Measurements from ENCODE around the gene DNAH2. TPM values are rescaled to one million over a fixed set of nuclear protein-coding genes. Genes with fewer than 3 reads are reported as not detected.

DNAH2 gene
- total and polyA plus RNA-seq, 2 of the 13 experiments (the other 11 are each of a cell fraction or from before 2014, with no cell fraction given), result not detected

DNA sequence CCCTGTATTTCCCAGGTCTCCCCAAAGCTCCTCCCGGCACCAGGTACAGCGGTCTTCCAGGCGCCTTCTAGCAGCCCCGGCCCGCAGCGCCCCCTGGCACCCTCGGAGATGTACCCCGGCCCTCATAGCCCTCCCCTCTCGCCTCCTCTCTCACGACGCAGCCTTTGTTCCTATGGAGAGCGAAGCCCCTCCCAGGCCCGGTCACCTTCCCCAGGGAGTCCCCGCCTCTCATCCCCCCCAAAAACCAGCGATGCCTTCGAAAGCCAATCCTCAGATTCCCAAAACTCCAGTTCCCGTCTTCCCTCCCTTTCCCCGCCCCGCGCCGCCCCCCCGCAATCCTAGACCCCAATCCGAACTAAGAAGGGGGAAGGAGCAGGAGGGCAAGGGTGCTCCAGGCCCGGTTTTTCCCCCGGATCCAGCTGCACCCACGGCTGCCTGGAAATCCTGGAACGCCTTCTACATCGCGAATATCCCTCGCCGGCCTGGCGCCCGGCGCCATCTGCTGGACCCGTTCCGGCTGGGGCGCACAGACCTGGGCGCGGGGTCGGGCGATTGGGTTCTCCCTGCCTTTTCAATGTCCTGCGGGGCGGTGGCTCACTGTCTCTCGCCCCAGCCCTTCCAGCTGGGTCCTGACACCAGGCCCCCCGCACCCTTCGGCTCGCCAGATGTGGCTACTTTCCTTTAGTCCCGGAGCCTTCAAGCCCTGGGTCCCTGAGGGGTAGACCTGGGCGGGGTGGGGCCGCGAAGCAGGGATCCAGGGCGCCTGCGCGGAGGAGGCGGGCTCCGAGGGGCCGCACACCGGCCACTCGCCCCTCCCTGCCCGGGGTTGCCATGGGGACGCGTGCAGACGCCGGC, at the start of gene DNAH2 (continued):
- TF ChIP-seq, protein P1, sequence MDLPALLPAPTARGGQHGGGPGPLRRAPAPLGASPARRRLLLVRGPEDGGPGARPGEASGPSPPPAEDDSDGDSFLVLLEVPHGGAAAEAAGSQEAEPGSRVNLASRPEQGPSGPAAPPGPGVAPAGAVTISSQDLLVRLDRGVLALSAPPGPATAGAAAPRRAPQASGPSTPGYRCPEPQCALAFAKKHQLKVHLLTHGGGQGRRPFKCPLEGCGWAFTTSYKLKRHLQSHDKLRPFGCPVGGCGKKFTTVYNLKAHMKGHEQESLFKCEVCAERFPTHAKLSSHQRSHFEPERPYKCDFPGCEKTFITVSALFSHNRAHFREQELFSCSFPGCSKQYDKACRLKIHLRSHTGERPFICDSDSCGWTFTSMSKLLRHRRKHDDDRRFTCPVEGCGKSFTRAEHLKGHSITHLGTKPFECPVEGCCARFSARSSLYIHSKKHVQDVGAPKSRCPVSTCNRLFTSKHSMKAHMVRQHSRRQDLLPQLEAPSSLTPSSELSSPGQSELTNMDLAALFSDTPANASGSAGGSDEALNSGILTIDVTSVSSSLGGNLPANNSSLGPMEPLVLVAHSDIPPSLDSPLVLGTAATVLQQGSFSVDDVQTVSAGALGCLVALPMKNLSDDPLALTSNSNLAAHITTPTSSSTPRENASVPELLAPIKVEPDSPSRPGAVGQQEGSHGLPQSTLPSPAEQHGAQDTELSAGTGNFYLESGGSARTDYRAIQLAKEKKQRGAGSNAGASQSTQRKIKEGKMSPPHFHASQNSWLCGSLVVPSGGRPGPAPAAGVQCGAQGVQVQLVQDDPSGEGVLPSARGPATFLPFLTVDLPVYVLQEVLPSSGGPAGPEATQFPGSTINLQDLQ (CRISPR knock-in tag; IDR thresholded peaks at IDR 0.05), result no peak
- peak; percentile 84; the same call in 1 of the 2 replicates for TF ChIP-seq KDM3A (CRISPR knock-in tag; IDR thresholded peaks at IDR 0.05; ENCODE audit: low read depth)
- TF ChIP-seq, protein P2, sequence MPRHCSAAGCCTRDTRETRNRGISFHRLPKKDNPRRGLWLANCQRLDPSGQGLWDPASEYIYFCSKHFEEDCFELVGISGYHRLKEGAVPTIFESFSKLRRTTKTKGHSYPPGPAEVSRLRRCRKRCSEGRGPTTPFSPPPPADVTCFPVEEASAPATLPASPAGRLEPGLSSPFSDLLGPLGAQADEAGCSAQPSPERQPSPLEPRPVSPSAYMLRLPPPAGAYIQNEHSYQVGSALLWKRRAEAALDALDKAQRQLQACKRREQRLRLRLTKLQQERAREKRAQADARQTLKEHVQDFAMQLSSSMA (CRISPR knock-in tag; IDR thresholded peaks at IDR 0.05), result 0 out of 2 replicates have a peak, but pooled peaks have one; percentile 54

DNA sequence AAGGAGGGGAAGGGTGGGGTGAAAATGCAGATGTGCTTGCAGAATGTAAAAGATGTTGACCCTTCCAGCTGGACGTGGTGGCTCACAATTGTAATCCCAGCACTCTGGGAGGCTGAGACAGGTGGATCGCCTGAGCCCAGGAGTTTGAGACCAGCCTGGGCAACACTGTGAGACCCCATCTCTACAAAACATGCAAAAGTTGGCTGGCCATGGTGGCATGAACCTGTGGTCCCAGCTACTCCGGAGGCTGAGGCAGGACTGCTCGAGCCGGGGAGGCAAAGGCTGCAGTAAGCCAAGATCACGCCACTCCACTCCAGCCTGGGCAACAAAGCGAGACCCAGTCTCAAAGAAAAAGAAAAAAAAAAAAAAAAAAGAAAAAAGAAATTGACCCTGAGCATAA, 49.1 kb upstream of the DNAH2 start:
- Histone ChIP-seq H3K79me2 (ENCODE audit: insufficient read depth, low read length) (no peaks in the 10 kb centered on the region), H3K9ac (ENCODE audit: insufficient read depth, low read depth, low read length) (no peak overlapping the region), H3K36me3 (replicated peaks in 1 of 2; ENCODE audit: control insufficient read depth in 1 of 2, insufficient read depth in 2 of 2, low read length in 2 of 2) (peaks cover 11 to 17% of the 10 kb centered on the region in 2 experiments; a peak in 4 of 5 replicates), H3K27ac (ENCODE audit: extremely low read length, insufficient read depth, low read length) (no peak overlapping the region), H4K20me1 (ENCODE audit: insufficient read depth, low read length) (no peaks in the 10 kb centered on the region), H3K4me2 (ENCODE audit: low read depth, low read length) (no peak overlapping the region), H3K9me3 (ENCODE audit: low read length) (peaks cover 2% of the 10 kb centered on the region; the same call in 1 of the 2 replicates), H3K27me3 (ENCODE audit: control insufficient read depth in 1 of 2, insufficient read depth in 2 of 2, low read length in 2 of 2) (no peaks in the 10 kb centered on the region), H3K4me3 (replicated peaks in 1 of 3; ENCODE audit: insufficient read depth in 1 of 3, low read depth in 2 of 3, low read length in 3 of 3) (no peak overlapping the region), H3K4me1 (ENCODE audit: insufficient read depth, low read length) (no peaks in the 10 kb centered on the region), H2AFZ (ENCODE audit: low read length) (no peak overlapping the region)
- POLR2A ChIA-PET, result interaction anchor here (2.1 kb wide), 1 partner anchor 19 kb away, joined by 7 read pairs; the partner anchor contains the start of genes TP53 and WRAP53
- in situ Hi-C loops (cut with HindIII; ENCODE audit: extremely low pct_ligation_motif_present, low pct_unique_long_range_greater_than_20kb) (no loop called here), intact Hi-C loops (cut with micrococcal nuclease; ENCODE audit: unreplicated experiment) (no loop called here)
- CTCF ChIA-PET (ENCODE audit: low intra/inter-chr PET ratio, low total read pairs), result no interaction called here
- ATAC-seq (no peak), FAIRE-seq (no peak), DNase-seq (ENCODE audit: low spot score) (no peak)
- 94% methylated on average over 7 of the region's 7 CpGs for WGBS (ENCODE audit: low lambda C conversion rate)
- TF ChIP-seq ZNF781 (CRISPR knock-in tag; IDR thresholded peaks at IDR 0.05; ENCODE audit: borderline replicate concordance, not compliant biosample characterization), result no peak
- TF ChIP-seq, protein P3, sequence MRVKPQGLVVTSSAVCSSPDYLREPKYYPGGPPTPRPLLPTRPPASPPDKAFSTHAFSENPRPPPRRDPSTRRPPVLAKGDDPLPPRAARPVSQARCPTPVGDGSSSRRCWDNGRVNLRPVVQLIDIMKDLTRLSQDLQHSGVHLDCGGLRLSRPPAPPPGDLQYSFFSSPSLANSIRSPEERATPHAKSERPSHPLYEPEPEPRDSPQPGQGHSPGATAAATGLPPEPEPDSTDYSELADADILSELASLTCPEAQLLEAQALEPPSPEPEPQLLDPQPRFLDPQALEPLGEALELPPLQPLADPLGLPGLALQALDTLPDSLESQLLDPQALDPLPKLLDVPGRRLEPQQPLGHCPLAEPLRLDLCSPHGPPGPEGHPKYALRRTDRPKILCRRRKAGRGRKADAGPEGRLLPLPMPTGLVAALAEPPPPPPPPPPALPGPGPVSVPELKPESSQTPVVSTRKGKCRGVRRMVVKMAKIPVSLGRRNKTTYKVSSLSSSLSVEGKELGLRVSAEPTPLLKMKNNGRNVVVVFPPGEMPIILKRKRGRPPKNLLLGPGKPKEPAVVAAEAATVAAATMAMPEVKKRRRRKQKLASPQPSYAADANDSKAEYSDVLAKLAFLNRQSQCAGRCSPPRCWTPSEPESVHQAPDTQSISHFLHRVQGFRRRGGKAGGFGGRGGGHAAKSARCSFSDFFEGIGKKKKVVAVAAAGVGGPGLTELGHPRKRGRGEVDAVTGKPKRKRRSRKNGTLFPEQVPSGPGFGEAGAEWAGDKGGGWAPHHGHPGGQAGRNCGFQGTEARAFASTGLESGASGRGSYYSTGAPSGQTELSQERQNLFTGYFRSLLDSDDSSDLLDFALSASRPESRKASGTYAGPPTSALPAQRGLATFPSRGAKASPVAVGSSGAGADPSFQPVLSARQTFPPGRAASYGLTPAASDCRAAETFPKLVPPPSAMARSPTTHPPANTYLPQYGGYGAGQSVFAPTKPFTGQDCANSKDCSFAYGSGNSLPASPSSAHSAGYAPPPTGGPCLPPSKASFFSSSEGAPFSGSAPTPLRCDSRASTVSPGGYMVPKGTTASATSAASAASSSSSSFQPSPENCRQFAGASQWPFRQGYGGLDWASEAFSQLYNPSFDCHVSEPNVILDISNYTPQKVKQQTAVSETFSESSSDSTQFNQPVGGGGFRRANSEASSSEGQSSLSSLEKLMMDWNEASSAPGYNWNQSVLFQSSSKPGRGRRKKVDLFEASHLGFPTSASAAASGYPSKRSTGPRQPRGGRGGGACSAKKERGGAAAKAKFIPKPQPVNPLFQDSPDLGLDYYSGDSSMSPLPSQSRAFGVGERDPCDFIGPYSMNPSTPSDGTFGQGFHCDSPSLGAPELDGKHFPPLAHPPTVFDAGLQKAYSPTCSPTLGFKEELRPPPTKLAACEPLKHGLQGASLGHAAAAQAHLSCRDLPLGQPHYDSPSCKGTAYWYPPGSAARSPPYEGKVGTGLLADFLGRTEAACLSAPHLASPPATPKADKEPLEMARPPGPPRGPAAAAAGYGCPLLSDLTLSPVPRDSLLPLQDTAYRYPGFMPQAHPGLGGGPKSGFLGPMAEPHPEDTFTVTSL (CRISPR knock-in tag; IDR thresholded peaks at IDR 0.05; ENCODE audit: borderline replicate concordance), result no peak
- BruUV-seq (replicated peaks), result no TSS peak
